Thyroid gland (tissue), 4 donors: ENCODE results near the gene TLR8. TPM values are rescaled to one million over a fixed set of nuclear protein-coding genes. Genes with fewer than 3 reads are reported as not detected.

ENCODE experiments used
- DNase-seq, 2 donors: peaks; one replicate each; pipeline ENCODE4 v3.0.0-alpha.2; 2019
- H3K27ac ChIP-seq, 3 donors: fragments of 200-600 bp; sonication (generic); 1 replicate in 2 of 3; 2 replicates in 1 of 3; pipeline ENCODE4 v1.5.1; 2016 to 2019; ENCODE audit warnings: mild to moderate bottlenecking in 1 of 3, moderate library complexity in 1 of 3
- H3K27me3 ChIP-seq: fragments of 200-600 bp; sonication (generic); one replicate; pipeline ENCODE4 v1.5.1; 2019
- H3K36me3 ChIP-seq, 2 donors: fragments of 200-600 bp; sonication (generic); one replicate each; pipeline ENCODE4 v1.5.1; 2016 to 2019
- H3K4me1 ChIP-seq, 2 donors: fragments of 200-600 bp; sonication (generic); one replicate each; pipeline ENCODE4 v1.5.1; 2017 to 2019
- H3K4me3 ChIP-seq, 3 donors: fragments of 200-600 bp; sonication (generic); replicated peaks in 1 of 3; 1 replicate in 2 of 3; 2 replicates in 1 of 3; pipeline ENCODE4 v1.5.1; 2016; ENCODE audit warnings: mild to moderate bottlenecking in 1 of 3
- H3K9me3 ChIP-seq: fragments of 200-600 bp; sonication (generic); one replicate; pipeline ENCODE4 v1.5.1; 2017
- POLR2A ChIP-seq, 2 donors: fragments of 450-650 bp; IDR thresholded peaks; one replicate each; pipeline ENCODE4 v1.6.1; 2017; ENCODE audit warnings: antibody characterized with exemption in 2 of 2, mild to moderate bottlenecking in 2 of 2, moderate library complexity in 1 of 2
- WGBS, 2 donors: methylation state at CpG; one replicate each; pipeline ENCODE4 v1.1.5; 2017; 5-methylcytosine and 5-hydroxymethylcytosine counted together
- intact Hi-C: fragments of 100-400 bp; cut with DNase I; formaldehyde crosslinking; loops from one replicate; pipeline ENCODE4 v1.15.1; 2023
- total RNA-seq, 4 donors: library from RNA; depleted of rRNA; stranded (reverse); fragments of >200 nt; gene quantifications; one replicate each; pipeline ENCODE4 v1.2.3, GENCODE V29; 2016
- TF ChIP-seq, protein P1 (sequence below), 6 experiments: fragments of 200-600 bp in 3 of 6; fragments of 450-650 bp in 3 of 6; sonication (generic) in 3 of 6; IDR thresholded peaks; one replicate each; pipeline ENCODE4 v1.5.1; 2016 to 2019; ENCODE audit warnings: antibody characterized with exemption in 6 of 6, mild to moderate bottlenecking in 2 of 6, inconsistent platforms in 1 of 6, moderate library complexity in 1 of 6

Gene TLR8
- total RNA-seq, 4 donors from 2014 or later, result 0.45 to 1.7 (median 0.62) TPM

DNA sequence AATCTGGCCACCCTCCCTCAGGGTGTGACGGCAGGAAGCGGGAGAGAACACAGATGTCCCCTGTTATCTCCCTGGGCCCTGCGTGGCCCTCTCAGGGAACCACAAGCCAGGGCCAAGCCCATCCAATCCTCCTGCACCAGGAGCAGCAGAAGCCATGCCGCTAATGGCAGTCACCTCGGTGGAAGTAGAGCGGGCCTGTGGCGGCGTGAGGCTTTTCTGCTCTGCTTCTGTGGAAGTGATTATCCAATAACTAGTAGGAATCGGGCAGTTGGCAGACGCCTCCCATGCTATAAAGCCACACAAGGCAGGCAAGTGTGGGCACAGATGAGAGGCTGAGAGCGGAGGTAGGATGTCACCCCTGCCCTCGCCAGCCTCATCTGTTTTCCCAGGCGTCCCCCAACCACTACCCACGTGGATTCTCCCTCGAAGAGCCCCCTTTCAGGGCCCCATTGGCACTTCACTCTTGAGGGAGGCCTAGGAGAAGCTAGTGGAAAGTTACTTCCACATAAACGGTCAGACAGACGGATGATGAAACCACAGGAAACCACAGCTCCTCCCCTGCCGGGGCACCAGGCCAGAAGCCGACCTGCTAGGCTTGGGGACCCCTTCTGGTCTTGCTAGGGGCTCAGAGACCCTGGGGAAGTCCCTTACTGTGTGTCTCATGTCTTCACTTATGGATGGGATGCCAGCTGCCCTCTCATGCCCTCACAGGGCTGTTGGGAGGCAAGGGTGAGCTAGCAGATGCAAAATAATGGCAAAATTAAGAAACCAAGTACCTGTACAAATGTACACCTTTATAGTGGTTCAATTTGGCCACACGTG is 49.7 kb downstream of the TLR8 start:
- H3K4me3 ChIP-seq, result no peak overlapping the region
- peak in 1 of 2 donors; percentile 31 for DNase-seq
- peaks cover 0 to 12% of the 10 kb centered on the region in 2 donors for H3K4me1 ChIP-seq
- peak overlapping the region; percentile 11 to 60 (median 34) for H3K27ac ChIP-seq
- 72 to 85% methylated on average over 10 to 14 of the region's 20 CpGs for WGBS, 2 donors
- intact Hi-C loops, result no loop called here
- no peaks in the 10 kb centered on the region for H3K9me3 ChIP-seq
- no peak for TF ChIP-seq POLR2A (IDR thresholded peaks at IDR 0.05)
- TF ChIP-seq, protein P1, sequence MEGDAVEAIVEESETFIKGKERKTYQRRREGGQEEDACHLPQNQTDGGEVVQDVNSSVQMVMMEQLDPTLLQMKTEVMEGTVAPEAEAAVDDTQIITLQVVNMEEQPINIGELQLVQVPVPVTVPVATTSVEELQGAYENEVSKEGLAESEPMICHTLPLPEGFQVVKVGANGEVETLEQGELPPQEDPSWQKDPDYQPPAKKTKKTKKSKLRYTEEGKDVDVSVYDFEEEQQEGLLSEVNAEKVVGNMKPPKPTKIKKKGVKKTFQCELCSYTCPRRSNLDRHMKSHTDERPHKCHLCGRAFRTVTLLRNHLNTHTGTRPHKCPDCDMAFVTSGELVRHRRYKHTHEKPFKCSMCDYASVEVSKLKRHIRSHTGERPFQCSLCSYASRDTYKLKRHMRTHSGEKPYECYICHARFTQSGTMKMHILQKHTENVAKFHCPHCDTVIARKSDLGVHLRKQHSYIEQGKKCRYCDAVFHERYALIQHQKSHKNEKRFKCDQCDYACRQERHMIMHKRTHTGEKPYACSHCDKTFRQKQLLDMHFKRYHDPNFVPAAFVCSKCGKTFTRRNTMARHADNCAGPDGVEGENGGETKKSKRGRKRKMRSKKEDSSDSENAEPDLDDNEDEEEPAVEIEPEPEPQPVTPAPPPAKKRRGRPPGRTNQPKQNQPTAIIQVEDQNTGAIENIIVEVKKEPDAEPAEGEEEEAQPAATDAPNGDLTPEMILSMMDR (IDR thresholded peaks at IDR 0.05), result no peak
- no peaks in the 10 kb centered on the region for H3K36me3 ChIP-seq
- H3K27me3 ChIP-seq, result no peaks in the 10 kb centered on the region

DNA sequence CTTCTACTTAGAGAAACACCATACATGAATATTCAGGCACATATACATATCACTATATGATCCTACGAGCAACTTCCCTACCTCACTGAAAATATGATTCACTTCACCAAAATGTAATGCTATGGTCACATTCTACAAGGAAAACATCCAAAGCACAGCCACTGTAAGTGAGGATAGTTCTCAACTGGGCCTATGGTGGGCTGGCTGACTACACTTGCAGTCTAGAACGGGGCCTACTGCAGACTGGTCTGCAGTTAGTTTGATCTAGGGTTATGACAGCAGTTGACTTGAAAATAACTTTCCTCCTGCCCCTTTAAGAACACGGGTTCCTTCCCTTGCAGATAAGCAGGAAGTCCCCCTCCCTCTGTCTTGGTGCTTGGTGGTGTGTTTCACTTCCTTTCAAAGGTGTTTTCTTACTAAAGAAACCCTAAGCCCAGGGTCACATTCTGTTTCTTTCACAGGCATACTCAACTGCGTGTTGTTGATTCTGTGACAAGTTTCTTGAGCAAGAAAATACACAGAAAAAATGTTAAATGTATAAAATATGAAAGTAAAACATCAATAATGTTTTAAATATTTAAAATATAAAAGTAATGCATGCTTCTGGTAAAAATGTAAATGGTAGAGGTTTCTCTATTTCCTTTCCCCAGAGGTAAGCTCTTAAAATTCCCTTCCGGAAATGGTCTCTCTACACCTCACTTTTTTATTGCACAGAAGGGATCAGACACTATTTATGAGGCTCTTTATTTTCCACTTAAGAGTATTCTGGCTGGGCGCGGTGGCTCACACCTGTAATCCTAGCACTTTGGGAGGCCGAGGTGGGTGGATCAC is 50.5 kb downstream of the TLR8 start:
- Histone ChIP-seq H3K4me3 (no peak overlapping the region), H3K27ac (peak overlapping the region in 2 of 3 donors; percentile 34 to 60), H3K36me3 (no peaks in the 10 kb centered on the region), H3K4me1 (peaks cover 0 to 12% of the 10 kb centered on the region in 2 donors), H3K27me3 (no peaks in the 10 kb centered on the region), H3K9me3 (no peaks in the 10 kb centered on the region)
- intact Hi-C loops, result no loop called here
- DNase-seq, result peak in 1 of 2 donors; percentile 3
- WGBS, 2 donors, result 68 to 69% methylated on average over 8 of the region's 8 CpGs
- TF ChIP-seq POLR2A (IDR thresholded peaks at IDR 0.05), result no peak
- TF ChIP-seq, protein P1 (IDR thresholded peaks at IDR 0.05), result no peak

DNA sequence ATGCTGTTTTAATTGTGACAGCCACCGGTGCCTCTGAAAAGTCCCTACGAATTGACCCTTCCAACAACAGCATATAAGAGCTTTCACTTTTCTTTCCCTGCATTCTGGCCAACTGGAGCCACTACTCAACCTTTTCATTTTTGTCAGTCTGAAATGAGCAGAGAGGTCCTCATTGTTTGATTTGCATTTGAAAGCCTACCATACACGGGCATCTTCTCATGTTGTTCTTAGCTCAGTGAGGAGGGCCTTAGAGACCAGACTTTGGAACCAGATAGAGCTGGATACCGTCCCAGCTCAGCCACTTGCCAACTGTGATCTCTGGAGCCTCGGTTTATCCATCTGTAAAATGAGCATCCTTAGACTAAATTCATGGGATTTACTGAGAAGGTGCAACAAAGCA is 51.6 kb downstream of the TLR8 start:
- H3K27ac ChIP-seq, result no peak overlapping the region
- no peaks in the 10 kb centered on the region for H3K27me3 ChIP-seq
- TF ChIP-seq POLR2A (IDR thresholded peaks at IDR 0.05), result no peak
- TF ChIP-seq, protein P1 (IDR thresholded peaks at IDR 0.05), result no peak
- H3K9me3 ChIP-seq, result no peaks in the 10 kb centered on the region
- peaks cover 0 to 12% of the 10 kb centered on the region in 2 donors for H3K4me1 ChIP-seq
- H3K36me3 ChIP-seq, result no peaks in the 10 kb centered on the region
- intact Hi-C loops, result no loop called here
- 41 to 44% methylated on average over 5 of the region's 5 CpGs for WGBS, 2 donors
- H3K4me3 ChIP-seq, result no peak overlapping the region
- DNase-seq, result no peak

DNA sequence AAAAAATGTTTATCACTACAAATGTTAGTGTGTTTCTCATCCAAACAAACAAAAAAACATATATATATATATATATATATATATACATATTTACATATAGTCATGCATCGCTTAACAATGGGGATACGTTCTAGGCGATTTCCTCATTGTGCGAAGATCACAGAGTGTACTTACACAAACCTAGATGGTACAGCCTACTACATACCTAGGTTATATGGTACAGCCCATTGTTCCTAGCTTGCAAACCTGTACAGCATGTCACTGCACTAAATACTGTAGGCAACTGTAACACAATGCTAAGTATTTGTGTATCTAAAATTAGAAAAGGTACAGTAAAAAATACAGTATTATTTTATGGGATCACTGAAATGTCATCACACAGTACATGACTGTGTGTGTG is 52.0 kb downstream of the TLR8 start:
- no peaks in the 10 kb centered on the region for H3K36me3 ChIP-seq
- intact Hi-C loops, result no loop called here
- TF ChIP-seq POLR2A (IDR thresholded peaks at IDR 0.05), result no peak
- TF ChIP-seq, protein P1 (IDR thresholded peaks at IDR 0.05), result no peak

More for the DNA sequence above, 52.0 kb downstream of the TLR8 start:
- Histone ChIP-seq H3K9me3 (no peaks in the 10 kb centered on the region), H3K27ac (no peak overlapping the region), H3K27me3 (no peaks in the 10 kb centered on the region), H3K4me1 (peaks cover 0 to 12% of the 10 kb centered on the region in 2 donors), H3K4me3 (no peak overlapping the region)
- no peak for DNase-seq
- WGBS, 2 donors, result 94 to 95% methylated on average over 4 of the region's 4 CpGs
